NB4 (cell line): ENCODE measurements around the gene GPRC5B.
A peak's percentile ranks its signal among the peaks of the same experiment; 100 is the strongest.

ENCODE experiments used
- DNase-seq: peaks from one replicate; pipeline ENCODE4 v3.0.0; 2010; ENCODE audit warnings: low read depth
- H3K4me3 ChIP-seq: one replicate; pipeline ENCODE4 v1.5.1; 2011; ENCODE audit warnings: mild to moderate bottlenecking, low read depth, low read length, moderate library complexity
- MYC ChIP-seq: IDR thresholded peaks from 2 replicates; pipeline ENCODE4 v1.6.1; 2011; ENCODE audit warnings: low read depth, low read length
- POLR2A ChIP-seq: IDR thresholded peaks from 2 replicates; pipeline ENCODE4 v1.6.1; 2011; ENCODE audit warnings: mild to moderate bottlenecking; ENCODE audit not compliant: insufficient read length; ENCODE audit errors: extremely low read depth
- TF ChIP-seq, protein P1 (sequence below): IDR thresholded peaks from one replicate; pipeline ENCODE4 v1.5.1; 2012; ENCODE audit warnings: low read depth, low read length
- TF ChIP-seq, protein P2 (sequence below): IDR thresholded peaks from 2 replicates; pipeline ENCODE4 v1.6.1; 2011; ENCODE audit warnings: low read depth, low read length

The GPRC5B gene

DNA sequence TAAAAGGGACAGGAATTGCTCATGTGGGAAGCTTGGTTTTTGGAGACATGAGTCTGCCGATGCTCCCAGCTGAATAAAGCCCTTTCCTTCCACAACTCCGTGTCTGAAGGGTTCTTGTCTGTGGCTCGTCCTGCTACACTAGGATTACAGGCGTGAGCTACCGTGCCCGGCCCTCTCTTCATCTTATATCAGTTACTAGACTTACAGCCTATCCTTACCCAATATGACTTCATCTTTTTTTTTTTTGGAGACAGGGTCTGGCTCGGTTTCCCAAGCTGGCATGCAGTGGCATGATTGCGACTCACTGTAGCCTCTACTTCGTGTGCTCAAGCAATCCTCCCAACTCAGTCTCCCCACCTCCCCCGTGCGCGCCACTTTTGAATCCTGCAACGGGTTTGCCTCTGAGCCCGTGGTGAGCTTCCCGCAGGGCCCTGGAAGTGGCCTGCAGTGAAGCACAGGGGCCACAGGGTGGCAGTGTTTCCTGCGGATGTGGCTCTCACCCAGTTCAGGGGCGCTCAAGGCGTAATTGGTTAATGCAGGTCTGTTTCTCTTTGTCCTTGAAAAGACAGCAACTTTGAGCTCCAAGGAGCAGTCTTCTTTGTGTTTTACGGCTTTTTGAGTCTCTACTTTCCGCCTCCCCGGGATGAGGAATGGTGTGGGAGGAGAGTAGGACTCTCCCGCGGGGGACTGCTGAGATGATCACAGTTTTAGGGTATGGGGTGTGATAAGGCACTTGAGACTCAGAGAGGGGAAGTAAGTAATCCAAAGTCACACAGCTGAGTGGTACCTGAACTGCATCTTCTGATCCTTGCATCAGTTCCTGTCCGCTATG is 22.7 kb upstream of the GPRC5B start:
- H3K4me3 ChIP-seq, result no peak overlapping the region
- TF ChIP-seq, protein P1, sequence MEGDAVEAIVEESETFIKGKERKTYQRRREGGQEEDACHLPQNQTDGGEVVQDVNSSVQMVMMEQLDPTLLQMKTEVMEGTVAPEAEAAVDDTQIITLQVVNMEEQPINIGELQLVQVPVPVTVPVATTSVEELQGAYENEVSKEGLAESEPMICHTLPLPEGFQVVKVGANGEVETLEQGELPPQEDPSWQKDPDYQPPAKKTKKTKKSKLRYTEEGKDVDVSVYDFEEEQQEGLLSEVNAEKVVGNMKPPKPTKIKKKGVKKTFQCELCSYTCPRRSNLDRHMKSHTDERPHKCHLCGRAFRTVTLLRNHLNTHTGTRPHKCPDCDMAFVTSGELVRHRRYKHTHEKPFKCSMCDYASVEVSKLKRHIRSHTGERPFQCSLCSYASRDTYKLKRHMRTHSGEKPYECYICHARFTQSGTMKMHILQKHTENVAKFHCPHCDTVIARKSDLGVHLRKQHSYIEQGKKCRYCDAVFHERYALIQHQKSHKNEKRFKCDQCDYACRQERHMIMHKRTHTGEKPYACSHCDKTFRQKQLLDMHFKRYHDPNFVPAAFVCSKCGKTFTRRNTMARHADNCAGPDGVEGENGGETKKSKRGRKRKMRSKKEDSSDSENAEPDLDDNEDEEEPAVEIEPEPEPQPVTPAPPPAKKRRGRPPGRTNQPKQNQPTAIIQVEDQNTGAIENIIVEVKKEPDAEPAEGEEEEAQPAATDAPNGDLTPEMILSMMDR, result peak; percentile 90
- no peak for TF ChIP-seq POLR2A
- TF ChIP-seq, protein P2, sequence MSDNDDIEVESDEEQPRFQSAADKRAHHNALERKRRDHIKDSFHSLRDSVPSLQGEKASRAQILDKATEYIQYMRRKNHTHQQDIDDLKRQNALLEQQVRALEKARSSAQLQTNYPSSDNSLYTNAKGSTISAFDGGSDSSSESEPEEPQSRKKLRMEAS, result no peak
- DNase-seq, result peak; percentile 70

DNA sequence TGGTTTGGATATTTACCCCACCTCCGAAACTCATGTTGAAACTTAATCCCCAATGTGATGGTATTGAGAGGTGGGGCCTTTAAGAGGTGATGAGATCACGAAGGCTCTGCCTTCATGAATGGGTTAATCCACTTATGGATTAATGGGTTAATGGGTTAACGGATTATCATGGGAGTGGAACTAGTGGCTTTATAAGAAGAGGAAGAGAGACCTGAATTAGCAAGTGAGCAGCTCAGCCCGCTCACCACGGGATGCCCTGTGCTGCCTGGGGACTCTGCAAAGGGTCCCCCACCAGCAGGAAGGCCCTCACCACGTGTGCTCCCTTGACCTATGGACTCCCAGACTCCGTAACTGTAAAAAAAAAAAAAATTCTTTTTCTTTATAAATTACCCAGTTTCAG is 16.5 kb upstream of the GPRC5B start:
- no peak overlapping the region for H3K4me3 ChIP-seq
- TF ChIP-seq, protein P2, result no peak
- TF ChIP-seq POLR2A, result no peak
- no peak for TF ChIP-seq MYC
- DNase-seq, result no peak

GRCh38 chr16:19899605-19899955 is 14.9 kb upstream of the GPRC5B start:
- H3K4me3 ChIP-seq, result no peak overlapping the region
- no peak for DNase-seq
- TF ChIP-seq MYC, result no peak
- TF ChIP-seq, protein P1, result no peak
- TF ChIP-seq, protein P2, result no peak
- TF ChIP-seq POLR2A, result no peak

DNA sequence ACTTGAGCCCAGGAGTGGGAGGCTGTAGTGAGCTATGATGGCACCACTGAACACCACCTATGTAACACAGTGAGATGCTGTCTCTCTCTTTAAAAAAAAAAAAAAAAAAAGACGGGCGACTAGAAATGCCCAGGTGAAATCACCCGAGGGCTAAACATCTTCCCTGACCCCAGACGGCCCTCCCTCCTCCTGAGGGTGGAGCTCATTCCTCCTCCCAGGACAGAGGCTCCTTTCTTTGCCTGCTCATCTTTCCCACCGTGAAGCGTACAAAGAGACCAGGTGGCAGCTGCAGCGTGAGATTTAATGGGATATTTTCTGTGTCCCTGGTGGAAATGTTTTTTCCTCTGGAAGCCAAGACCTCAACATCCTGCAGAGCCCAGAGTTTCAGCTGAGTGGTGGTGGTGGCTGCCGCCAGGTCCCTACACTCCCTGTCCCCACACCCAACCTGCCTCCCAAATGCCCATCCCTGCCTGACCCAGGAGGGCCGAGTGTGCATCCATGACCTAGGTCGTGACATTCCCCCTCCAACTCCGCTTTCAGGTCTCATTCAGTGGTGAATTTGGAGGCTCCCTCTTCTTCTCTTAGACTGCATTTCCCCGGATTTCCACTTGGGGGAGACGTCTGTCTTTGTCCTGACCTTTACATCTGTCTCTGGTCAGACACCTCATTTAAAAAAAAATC is 14.4 kb upstream of the GPRC5B start:
- peak; percentile 61 for DNase-seq
- TF ChIP-seq, protein P1, result peak; percentile 82
- no peak for TF ChIP-seq MYC
- no peak overlapping the region for H3K4me3 ChIP-seq

DNA sequence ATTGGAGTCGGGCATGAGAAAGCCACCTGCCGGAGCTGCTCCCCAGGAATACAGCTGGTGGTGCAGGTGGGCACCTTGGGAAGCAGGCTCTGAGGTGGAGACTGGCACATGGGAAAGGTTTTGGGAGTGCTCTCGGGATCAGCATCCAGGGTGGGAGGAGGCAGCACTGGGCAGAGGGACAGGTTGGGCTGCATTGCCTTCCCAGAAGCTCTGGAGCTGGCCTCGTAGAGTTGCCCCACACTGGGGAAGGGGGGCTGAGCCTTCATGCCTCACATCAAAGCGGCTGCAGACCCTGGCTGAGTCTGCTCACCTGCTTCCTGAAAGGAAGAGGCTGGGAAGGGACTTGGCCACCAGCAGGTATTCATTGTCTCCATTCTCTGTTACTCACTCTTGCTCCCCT is 13.5 kb upstream of the GPRC5B start:
- TF ChIP-seq, protein P1, result no peak
- no peak for TF ChIP-seq POLR2A
- no peak for TF ChIP-seq MYC
- TF ChIP-seq, protein P2, result no peak

DNA sequence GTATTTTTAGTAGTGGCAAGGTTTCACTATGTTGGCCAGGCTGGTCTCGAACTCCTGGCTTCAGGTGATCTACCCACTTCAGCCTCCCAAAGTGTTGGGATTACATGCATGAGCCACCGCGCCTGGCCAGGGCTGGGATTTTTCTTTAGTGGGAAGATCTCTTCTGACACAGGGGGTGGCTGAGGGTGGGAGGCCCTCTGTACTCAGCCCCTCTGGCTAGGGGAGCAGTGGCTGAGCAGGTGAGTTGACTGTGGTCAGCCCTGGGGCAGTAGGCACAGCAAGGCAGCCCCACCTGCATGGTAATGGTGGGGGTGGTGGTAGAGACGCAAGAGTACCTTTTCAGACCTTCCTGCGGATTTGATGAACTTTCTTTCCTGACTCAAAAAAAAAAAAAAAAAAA is 12.3 kb upstream of the GPRC5B start:
- no peak for TF ChIP-seq MYC
- DNase-seq, result no peak
- no peak overlapping the region for H3K4me3 ChIP-seq

More for the DNA sequence above, 13.5 kb upstream of the GPRC5B start:
- no peak for DNase-seq
- H3K4me3 ChIP-seq, result no peak overlapping the region

GRCh38 chr16:19894586-19894985 is 9.9 kb upstream of the GPRC5B start:
- no peak overlapping the region for H3K4me3 ChIP-seq
- DNase-seq, result no peak
- TF ChIP-seq, protein P2, result no peak
- TF ChIP-seq MYC (no peak), POLR2A (no peak)
- TF ChIP-seq, protein P1, result no peak
